Measurements from ENCODE around the gene ERICH4. TPM values are rescaled to one million over a fixed set of nuclear protein-coding genes. Genes with fewer than 3 reads are reported as not detected.

ERICH4 gene
- total RNA-seq, 4 donors from 2014 or later = not detected

DNA sequence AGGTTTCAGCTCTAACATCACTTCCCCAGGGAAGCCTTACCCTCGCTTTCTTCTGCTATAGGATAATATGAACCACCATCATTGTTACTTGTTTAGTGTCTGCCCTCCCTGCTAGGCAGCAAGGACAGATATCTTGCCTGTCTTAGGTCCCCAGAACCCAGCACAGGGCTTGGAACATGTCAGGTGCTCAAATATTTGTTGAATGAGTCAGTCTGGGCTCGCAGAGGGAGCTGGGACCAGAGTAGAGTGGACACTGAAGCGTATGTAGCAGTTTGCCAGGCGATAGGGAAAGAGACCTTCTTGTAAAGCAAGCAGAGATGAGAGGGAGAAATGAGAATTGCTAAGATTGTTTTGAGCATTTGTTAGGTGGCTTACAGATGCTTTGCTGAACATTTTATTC is 33.7 kb upstream of the ERICH4 start:
- peak overlapping the region in 2 of 4 donors; percentile 26 to 59 for H3K27ac ChIP-seq

DNA sequence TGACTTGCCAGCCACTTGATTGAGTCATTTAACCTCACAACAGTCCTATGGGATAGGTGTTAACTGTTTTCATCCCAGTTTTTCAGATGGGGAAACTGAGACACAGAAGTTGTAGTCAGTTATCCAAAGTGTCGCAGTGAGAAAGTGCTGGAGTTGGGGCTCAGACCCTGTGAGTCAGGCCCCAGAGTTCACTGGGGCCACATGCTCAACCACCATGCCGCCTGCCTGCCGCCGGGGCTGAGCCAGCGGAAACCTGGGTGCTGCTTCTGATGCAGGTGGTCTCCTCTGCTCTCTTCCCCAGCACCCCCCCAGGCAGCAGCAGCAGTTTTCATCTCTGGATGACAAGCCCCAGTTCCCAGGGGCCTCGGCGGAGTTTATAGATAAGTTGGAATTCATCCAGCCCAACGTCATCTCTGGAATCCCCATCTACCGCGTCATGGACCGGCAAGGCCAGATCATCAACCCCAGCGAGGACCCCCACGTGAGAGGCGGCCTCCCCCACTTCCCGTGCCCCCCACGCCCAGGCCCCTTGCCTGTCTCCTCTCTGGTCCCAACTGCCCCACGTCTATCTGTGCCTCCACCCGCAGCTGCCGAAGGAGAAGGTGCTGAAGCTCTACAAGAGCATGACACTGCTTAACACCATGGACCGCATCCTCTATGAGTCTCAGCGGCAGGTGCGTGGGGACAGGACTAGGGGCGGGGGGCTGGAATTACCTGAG is 32.5 kb upstream of the ERICH4 start:
- peaks cover 0 to 54% (median 20%) of the 10 kb centered on the region in 3 donors for H3K36me3 ChIP-seq
- TF ChIP-seq CTCF (IDR thresholded peaks at IDR 0.05) (no peak), POLR2A (IDR thresholded peaks at IDR 0.05) (no peak)
- H3K9me3 ChIP-seq = no peaks in the 10 kb centered on the region
- peaks cover 0 to 56% (median 9%) of the 10 kb centered on the region in 4 donors for H3K4me1 ChIP-seq
- H3K27ac ChIP-seq = peak overlapping the region in 2 of 4 donors; percentile 47 to 59
- H3K27me3 ChIP-seq = no peaks in the 10 kb centered on the region
- WGBS, 2 donors = 82 to 85% methylated on average over 23 of the region's 23 CpGs
- H3K4me3 ChIP-seq = no peak overlapping the region
- no peak for DNase-seq (ENCODE audit: low spot score in 2 of 2)

More for the DNA sequence above, 33.7 kb upstream of the ERICH4 start:
- DNase-seq (ENCODE audit: low spot score in 2 of 2) = no peak
- no peaks in the 10 kb centered on the region for H3K27me3 ChIP-seq
- no peak overlapping the region for H3K4me3 ChIP-seq
- WGBS, 2 donors = 64 to 65% methylated on average over 4 of the region's 4 CpGs
- H3K9me3 ChIP-seq = no peaks in the 10 kb centered on the region
- H3K36me3 ChIP-seq = peaks cover 0 to 42% (median 8%) of the 10 kb centered on the region in 3 donors
- TF ChIP-seq EP300 (IDR thresholded peaks at IDR 0.05) = no peak
- TF ChIP-seq CTCF (IDR thresholded peaks at IDR 0.05) = no peak
- no peak for TF ChIP-seq POLR2A (IDR thresholded peaks at IDR 0.05)
- H3K4me1 ChIP-seq = peaks cover 0 to 59% (median 9%) of the 10 kb centered on the region in 4 donors

DNA sequence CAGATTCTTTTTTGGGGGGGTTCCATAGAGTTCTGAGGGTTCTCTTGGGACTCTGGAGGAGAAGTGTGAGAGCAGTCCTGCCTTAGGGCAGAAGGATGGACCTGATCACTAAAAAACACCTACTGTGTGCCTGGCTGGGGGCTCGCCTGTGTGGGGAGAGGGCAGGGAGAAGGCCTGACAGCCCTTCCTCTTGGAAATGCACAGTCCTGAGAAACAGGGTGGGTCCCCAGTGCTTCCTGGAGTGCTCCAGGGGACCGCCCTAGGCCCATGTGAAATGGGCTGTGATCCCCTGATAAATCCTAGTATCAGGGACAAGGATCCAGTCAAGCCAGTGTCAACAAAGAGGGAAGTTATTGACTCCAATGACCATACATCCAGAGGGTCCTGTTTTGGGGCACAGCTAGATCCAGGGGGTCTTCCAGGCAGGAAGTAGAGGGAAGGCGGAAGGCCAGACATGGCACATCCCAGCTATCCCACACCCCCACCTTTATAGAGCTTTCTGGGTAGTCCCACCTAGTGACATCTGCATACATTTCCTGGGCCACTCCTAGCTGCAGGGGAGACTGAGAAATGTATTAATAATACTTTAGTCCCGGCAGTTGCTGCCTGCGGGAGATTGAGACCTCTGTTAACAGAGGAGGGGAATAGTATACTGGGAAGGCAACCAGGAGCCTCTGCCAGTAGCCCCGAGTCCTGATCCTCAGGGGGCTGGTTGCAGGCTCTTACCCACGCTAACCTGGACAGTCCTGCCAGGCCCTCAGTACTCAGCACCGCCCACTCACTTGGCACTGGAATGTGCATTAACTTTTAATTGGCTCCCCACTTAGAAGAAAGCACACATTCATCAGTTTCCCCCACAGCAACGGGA is 31.6 kb upstream of the ERICH4 start:
- no peak overlapping the region for H3K4me3 ChIP-seq
- 52 to 54% methylated on average over 9 of the region's 9 CpGs for WGBS, 2 donors
- peaks cover 0 to 47% (median 8%) of the 10 kb centered on the region in 4 donors for H3K4me1 ChIP-seq
- no peaks in the 10 kb centered on the region for H3K9me3 ChIP-seq
- H3K27me3 ChIP-seq = no peaks in the 10 kb centered on the region
- H3K36me3 ChIP-seq = peaks cover 0 to 58% (median 23%) of the 10 kb centered on the region in 3 donors
- TF ChIP-seq EP300 (IDR thresholded peaks at IDR 0.05) (no peak), CTCF (IDR thresholded peaks at IDR 0.05) (no peak), POLR2A (IDR thresholded peaks at IDR 0.05) (no peak)
- no peak for DNase-seq (ENCODE audit: low spot score in 2 of 2)
- H3K27ac ChIP-seq = peak overlapping the region in 2 of 4 donors; percentile 47 to 59

DNA sequence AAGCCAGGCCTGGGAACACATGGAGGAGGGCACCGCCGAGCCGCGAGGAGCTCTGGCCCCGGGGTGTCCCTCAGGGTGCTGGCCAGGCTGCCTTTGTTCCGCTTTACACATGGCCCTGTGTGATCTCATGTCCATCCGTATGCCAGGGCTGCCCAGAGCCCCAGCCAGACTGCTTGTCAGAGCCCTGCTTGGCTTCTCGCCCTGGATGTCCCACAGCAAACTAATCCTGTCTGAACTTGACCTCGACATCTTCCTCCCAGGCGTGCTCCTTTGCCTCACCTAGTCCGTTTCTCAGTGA is 31.0 kb upstream of the ERICH4 start:
- H3K4me3 ChIP-seq = no peak overlapping the region
- H3K36me3 ChIP-seq = peaks cover 0 to 63% (median 29%) of the 10 kb centered on the region in 3 donors
- no peaks in the 10 kb centered on the region for H3K9me3 ChIP-seq
- peaks cover 0 to 41% (median 8%) of the 10 kb centered on the region in 4 donors for H3K4me1 ChIP-seq
- no peak for DNase-seq (ENCODE audit: low spot score in 2 of 2)
- TF ChIP-seq CTCF (IDR thresholded peaks at IDR 0.05) (no peak), POLR2A (IDR thresholded peaks at IDR 0.05) (no peak), EP300 (IDR thresholded peaks at IDR 0.05) (no peak)
- H3K27me3 ChIP-seq = no peaks in the 10 kb centered on the region
- 26 to 44% methylated on average over 10 to 11 of the region's 11 CpGs for WGBS, 2 donors
- peak overlapping the region in 2 of 4 donors; percentile 16 to 59 for H3K27ac ChIP-seq

DNA sequence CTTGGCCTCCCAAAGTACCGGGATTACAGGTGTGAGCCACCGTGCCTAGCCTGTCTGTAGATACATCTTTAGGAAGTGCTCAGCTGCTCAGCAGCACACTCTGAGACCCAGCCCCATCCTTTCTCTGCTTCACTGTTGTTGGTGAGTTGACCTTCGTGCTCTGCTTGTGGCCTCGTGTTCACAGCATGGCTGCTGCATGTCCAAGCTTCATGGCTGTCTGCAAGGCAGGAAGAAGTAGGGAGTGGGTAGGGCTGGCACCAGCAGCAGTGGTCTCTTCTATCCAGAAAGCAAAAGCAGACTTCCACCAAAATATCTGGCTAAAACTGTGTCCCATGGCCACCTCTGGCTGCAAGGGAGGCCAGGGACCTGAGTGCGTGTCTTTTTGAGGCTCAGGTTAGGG is 30.0 kb upstream of the ERICH4 start:
- WGBS, 2 donors = 89 to 98% methylated on average over 5 of the region's 5 CpGs
- no peak for DNase-seq (ENCODE audit: low spot score in 2 of 2)
- TF ChIP-seq EP300 (IDR thresholded peaks at IDR 0.05) (no peak), POLR2A (IDR thresholded peaks at IDR 0.05) (no peak), CTCF (IDR thresholded peaks at IDR 0.05) (no peak)

More for the DNA sequence above, 30.0 kb upstream of the ERICH4 start:
- peaks cover 0 to 36% (median 8%) of the 10 kb centered on the region in 4 donors for H3K4me1 ChIP-seq
- peak overlapping the region in 1 of 4 donors; percentile 59 for H3K27ac ChIP-seq
- peaks cover 0 to 72% (median 31%) of the 10 kb centered on the region in 3 donors for H3K36me3 ChIP-seq
- H3K4me3 ChIP-seq = no peak overlapping the region
- H3K9me3 ChIP-seq = no peaks in the 10 kb centered on the region
- H3K27me3 ChIP-seq = no peaks in the 10 kb centered on the region

All from tibial nerve (tissue), 4 donors.